Breast epithelium (tissue), 3 donors: ENCODE data around the gene ZNF48.

ENCODE experiments used
- CTCF ChIP-seq, 3 donors: fragments of 450-650 bp; IDR thresholded peaks; one replicate each; pipeline ENCODE4 v1.5.1; 2016 to 2017; ENCODE audit warnings: antibody characterized with exemption in 3 of 3, mild to moderate bottlenecking in 3 of 3, moderate library complexity in 3 of 3
- POLR2A ChIP-seq: fragments of 450-650 bp; IDR thresholded peaks from one replicate; pipeline ENCODE4 v1.6.1; 2016; ENCODE audit warnings: antibody characterized with exemption, mild to moderate bottlenecking, moderate library complexity

GRCh38 chr16:30357085-30357714 lies 38.0 kb upstream of the ZNF48 start:
- TF ChIP-seq POLR2A, result no peak
- no peak for TF ChIP-seq CTCF (IDR thresholded peaks at IDR 0.05)
